ENCODE results near the gene CLC. TPM values are rescaled to one million over a fixed set of nuclear protein-coding genes. Genes with fewer than 3 reads are reported as not detected.

Gene CLC
- total RNA-seq, 8 experiments from 2014 or later: not detected

- no peak overlapping the region for H3K4me3 ChIP-seq
- WGBS, 10 experiments: 28 to 83% (median 40%) methylated on average over 1 to 4 of the region's 4 CpGs; no CpG with 5 or more reads in 3 of the 10 experiments
- no peaks in the 10 kb centered on the region for H3K4me1 ChIP-seq (replicated peaks in 1 of 2)
- H3K27ac ChIP-seq: no peak overlapping the region
- ATAC-seq (replicated peaks in 6 of 8): no peak
- in situ Hi-C loops (cut with MboI; ENCODE audit: low pct_unique_long_range_greater_than_20kb in 2 of 9, low sequenced_read_pairs in 9 of 9, unreplicated experiment in 9 of 9): no loop called here
Measured at GRCh38 chr19:39746836-39747529, 9.2 kb upstream of the CLC start.

GRCh38 chr19:39745643-39746042 lies 7.8 kb upstream of the CLC start:
- Histone ChIP-seq H3K27ac (no peak overlapping the region), H3K4me3 (no peak overlapping the region), H3K4me1 (replicated peaks in 1 of 2) (no peaks in the 10 kb centered on the region)
- ATAC-seq (replicated peaks in 6 of 8): no peak
- WGBS, 10 experiments: 0 to 56% (median 20%) methylated on average over 1 to 3 of the region's 3 CpGs
- in situ Hi-C loops (cut with MboI; ENCODE audit: low pct_unique_long_range_greater_than_20kb in 2 of 9, low sequenced_read_pairs in 9 of 9, unreplicated experiment in 9 of 9): no loop called here

GRCh38 chr19:39740395-39740794 lies 2.6 kb upstream of the CLC start:
- ATAC-seq (replicated peaks in 6 of 8): no peak
- 0 to 100% (median 75%) methylated on average over 1 of the region's 1 CpG; no CpG with 5 or more reads in 4 of the 10 experiments for WGBS, 10 experiments

GRCh38 chr19:39738814-39739213 lies 985 bp upstream of the CLC start:
- ATAC-seq (replicated peaks in 6 of 8): no peak
- Histone ChIP-seq H3K4me3 (no peak overlapping the region), H3K27ac (no peak overlapping the region), H3K4me1 (replicated peaks in 1 of 2) (no peaks in the 10 kb centered on the region)
- in situ Hi-C loops (cut with MboI; ENCODE audit: low pct_unique_long_range_greater_than_20kb in 2 of 9, low sequenced_read_pairs in 9 of 9, unreplicated experiment in 9 of 9): no loop called here
- 0 to 65% (median 30%) methylated on average over 1 to 3 of the region's 3 CpGs; no CpG with 5 or more reads in 1 of the 10 experiments for WGBS, 10 experiments

More at GRCh38 chr19:39740395-39740794, 2.6 kb upstream of the CLC start:
- in situ Hi-C loops (cut with MboI; ENCODE audit: low pct_unique_long_range_greater_than_20kb in 2 of 9, low sequenced_read_pairs in 9 of 9, unreplicated experiment in 9 of 9): no loop called here
- H3K27ac ChIP-seq: no peak overlapping the region
- no peaks in the 10 kb centered on the region for H3K4me1 ChIP-seq (replicated peaks in 1 of 2)
- H3K4me3 ChIP-seq: no peak overlapping the region

GRCh38 chr19:39737351-39737750 lies 478 bp downstream of the CLC start:
- H3K4me3 ChIP-seq: no peak overlapping the region
- no peak overlapping the region for H3K27ac ChIP-seq
- no peaks in the 10 kb centered on the region for H3K4me1 ChIP-seq (replicated peaks in 1 of 2)
- in situ Hi-C loops (cut with MboI; ENCODE audit: low pct_unique_long_range_greater_than_20kb in 2 of 9, low sequenced_read_pairs in 9 of 9, unreplicated experiment in 9 of 9): no loop called here
- peak in 2 of 8 experiments; percentile 32 to 55 for ATAC-seq (replicated peaks in 6 of 8)
- WGBS, 10 experiments: 30 to 75% (median 60%) methylated on average over 2 of the region's 3 CpGs; no CpG with 5 or more reads in 7 of the 10 experiments

- H3K4me3 ChIP-seq: no peak overlapping the region
- no peak for ATAC-seq (replicated peaks in 6 of 8)
- in situ Hi-C loops (cut with MboI; ENCODE audit: low pct_unique_long_range_greater_than_20kb in 2 of 9, low sequenced_read_pairs in 9 of 9, unreplicated experiment in 9 of 9): no loop called here
- no peaks in the 10 kb centered on the region for H3K4me1 ChIP-seq (replicated peaks in 1 of 2)
- WGBS, 10 experiments: 0 to 100% (median 36%) methylated on average over 1 to 5 of the region's 5 CpGs
- no peak overlapping the region for H3K27ac ChIP-seq
Measured at GRCh38 chr19:39736088-39736487, 1.7 kb downstream of the CLC start.

GRCh38 chr19:39735688-39736087 lies 2.1 kb downstream of the CLC start:
- no peaks in the 10 kb centered on the region for H3K4me1 ChIP-seq (replicated peaks in 1 of 2)
- no peak for ATAC-seq (replicated peaks in 6 of 8)
- H3K4me3 ChIP-seq: no peak overlapping the region
- in situ Hi-C loops (cut with MboI; ENCODE audit: low pct_unique_long_range_greater_than_20kb in 2 of 9, low sequenced_read_pairs in 9 of 9, unreplicated experiment in 9 of 9): no loop called here
- WGBS, 10 experiments: 0 to 38% (median 24%) methylated on average over 1 to 3 of the region's 3 CpGs; no CpG with 5 or more reads in 3 of the 10 experiments
- no peak overlapping the region for H3K27ac ChIP-seq

- no peak for ATAC-seq (replicated peaks in 6 of 8)
- Histone ChIP-seq H3K27ac (no peak overlapping the region), H3K4me1 (replicated peaks in 1 of 2) (no peaks in the 10 kb centered on the region), H3K4me3 (no peak overlapping the region)
- in situ Hi-C loops (cut with MboI; ENCODE audit: low pct_unique_long_range_greater_than_20kb in 2 of 9, low sequenced_read_pairs in 9 of 9, unreplicated experiment in 9 of 9): no loop called here
- 0 to 80% (median 39%) methylated on average over 1 to 2 of the region's 2 CpGs; no CpG with 5 or more reads in 1 of the 10 experiments for WGBS, 10 experiments
Measured at GRCh38 chr19:39733841-39734240, 4.0 kb downstream of the CLC start.

GRCh38 chr19:39731685-39732084 lies 6.1 kb downstream of the CLC start:
- 50 to 71% (median 67%) methylated on average over 1 of the region's 1 CpG; no CpG with 5 or more reads in 7 of the 10 experiments for WGBS, 10 experiments
- H3K4me3 ChIP-seq: no peak overlapping the region
- ATAC-seq (replicated peaks in 6 of 8): no peak
- in situ Hi-C loops (cut with MboI; ENCODE audit: low pct_unique_long_range_greater_than_20kb in 2 of 9, low sequenced_read_pairs in 9 of 9, unreplicated experiment in 9 of 9): no loop called here
- H3K27ac ChIP-seq: no peak overlapping the region
- no peaks in the 10 kb centered on the region for H3K4me1 ChIP-seq (replicated peaks in 1 of 2)

GRCh38 chr19:39729594-39729993 lies 8.2 kb downstream of the CLC start:
- WGBS, 10 experiments: 13 to 70% (median 45%) methylated on average over 3 to 4 of the region's 4 CpGs
- no peak for ATAC-seq (replicated peaks in 6 of 8)
- in situ Hi-C loops (cut with MboI; ENCODE audit: low pct_unique_long_range_greater_than_20kb in 2 of 9, low sequenced_read_pairs in 9 of 9, unreplicated experiment in 9 of 9): no loop called here
- Histone ChIP-seq H3K4me3 (no peak overlapping the region), H3K27ac (no peak overlapping the region), H3K4me1 (replicated peaks in 1 of 2) (no peaks in the 10 kb centered on the region)

- H3K27ac ChIP-seq: no peak overlapping the region
- ATAC-seq (replicated peaks in 6 of 8): peak in 2 of 8 experiments; percentile 70 to 79
- WGBS, 10 experiments: 0 to 71% (median 58%) methylated on average over 1 to 5 of the region's 6 CpGs; no CpG with 5 or more reads in 5 of the 10 experiments
- in situ Hi-C loops (cut with MboI; ENCODE audit: low pct_unique_long_range_greater_than_20kb in 2 of 9, low sequenced_read_pairs in 9 of 9, unreplicated experiment in 9 of 9): no loop called here
- H3K4me3 ChIP-seq: no peak overlapping the region
- no peaks in the 10 kb centered on the region for H3K4me1 ChIP-seq (replicated peaks in 1 of 2)
Measured at GRCh38 chr19:39728040-39728439, 9.8 kb downstream of the CLC start.

- H3K27ac ChIP-seq: no peak overlapping the region
- no peaks in the 10 kb centered on the region for H3K4me1 ChIP-seq (replicated peaks in 1 of 2)
- ATAC-seq (replicated peaks in 6 of 8): no peak
- in situ Hi-C loops (cut with MboI; ENCODE audit: low pct_unique_long_range_greater_than_20kb in 2 of 9, low sequenced_read_pairs in 9 of 9, unreplicated experiment in 9 of 9): no loop called here
- no peak overlapping the region for H3K4me3 ChIP-seq
- 20 to 84% (median 48%) methylated on average over 2 to 9 of the region's 10 CpGs for WGBS, 10 experiments
Measured at GRCh38 chr19:39727070-39727800, 10.6 kb downstream of the CLC start.

GRCh38 chr19:39725995-39726394 lies 11.8 kb downstream of the CLC start:
- in situ Hi-C loops (cut with MboI; ENCODE audit: low pct_unique_long_range_greater_than_20kb in 2 of 9, low sequenced_read_pairs in 9 of 9, unreplicated experiment in 9 of 9): no loop called here
- H3K27ac ChIP-seq: no peak overlapping the region
- ATAC-seq (replicated peaks in 6 of 8): no peak
- H3K4me1 ChIP-seq (replicated peaks in 1 of 2): no peaks in the 10 kb centered on the region
- H3K4me3 ChIP-seq: no peak overlapping the region
